ENCODE data around the gene GLT1D1. TPM values are rescaled to one million over a fixed set of nuclear protein-coding genes. Genes with fewer than 3 reads are reported as not detected.

Gene GLT1D1
- polyA plus RNA-seq, 1 donor, result 2.1 TPM

GRCh38 chr12:128914908-128915563 is 61.8 kb downstream of the GLT1D1 start:
- no peak for DNase-seq

- no peak for DNase-seq
Observed at GRCh38 chr12:128916425-128916824, 63.1 kb downstream of the GLT1D1 start.

DNA sequence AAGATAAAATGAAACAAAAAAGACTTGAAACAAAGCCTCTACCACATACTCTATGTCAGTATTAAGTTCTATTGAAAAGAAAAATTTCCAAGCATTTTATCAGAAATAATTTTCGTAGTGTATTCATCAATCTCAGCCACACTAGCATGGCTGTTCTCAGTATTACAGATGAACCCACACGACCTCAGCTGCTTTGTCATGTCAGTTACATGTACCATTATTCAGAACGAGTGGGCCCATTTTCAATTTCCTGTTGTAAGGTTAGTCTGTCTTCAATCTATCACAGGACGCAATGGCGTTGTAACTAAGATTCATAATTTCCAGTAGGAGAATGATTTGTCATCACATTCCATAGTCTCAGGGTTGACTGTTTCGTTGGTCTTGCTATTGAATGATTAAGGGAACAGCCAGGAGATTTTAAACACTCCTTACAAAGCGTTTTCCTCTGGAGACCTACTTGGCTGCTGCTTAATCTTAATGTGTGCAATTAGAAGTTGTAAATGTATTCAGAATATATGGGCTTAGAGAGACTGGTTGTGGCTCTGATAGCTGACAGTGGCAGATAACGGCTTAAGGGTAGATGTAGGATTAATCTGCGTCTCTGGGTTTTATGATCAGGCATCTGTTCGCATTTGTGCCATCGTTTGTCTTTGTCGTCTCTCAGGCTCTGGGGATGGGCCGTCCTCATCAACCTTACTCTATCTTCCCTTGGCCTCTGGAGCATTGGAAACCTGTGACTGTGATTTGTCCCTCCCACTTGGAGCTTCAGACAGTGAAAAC is 65.4 kb downstream of the GLT1D1 start:
- no peak for DNase-seq

DNA sequence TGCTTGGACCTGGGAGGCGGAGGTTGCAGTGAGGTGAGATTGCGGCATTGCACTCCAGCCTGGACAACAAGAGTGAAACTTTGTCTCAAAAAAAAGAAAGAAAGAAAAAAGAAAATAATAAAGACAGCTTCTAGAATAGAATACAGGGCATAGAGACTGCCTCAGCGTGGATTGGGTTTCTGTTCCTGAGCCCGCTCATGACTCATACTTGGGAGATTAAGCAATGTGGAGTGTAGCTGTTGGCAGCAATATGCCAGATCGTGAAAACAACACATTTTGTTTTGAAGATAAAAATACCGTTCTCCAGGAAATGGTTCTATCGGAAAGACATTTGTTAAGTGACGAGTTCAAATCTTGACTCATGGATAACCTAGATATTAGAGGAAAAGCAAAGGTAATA is 67.2 kb downstream of the GLT1D1 start:
- DNase-seq, result no peak

DNA sequence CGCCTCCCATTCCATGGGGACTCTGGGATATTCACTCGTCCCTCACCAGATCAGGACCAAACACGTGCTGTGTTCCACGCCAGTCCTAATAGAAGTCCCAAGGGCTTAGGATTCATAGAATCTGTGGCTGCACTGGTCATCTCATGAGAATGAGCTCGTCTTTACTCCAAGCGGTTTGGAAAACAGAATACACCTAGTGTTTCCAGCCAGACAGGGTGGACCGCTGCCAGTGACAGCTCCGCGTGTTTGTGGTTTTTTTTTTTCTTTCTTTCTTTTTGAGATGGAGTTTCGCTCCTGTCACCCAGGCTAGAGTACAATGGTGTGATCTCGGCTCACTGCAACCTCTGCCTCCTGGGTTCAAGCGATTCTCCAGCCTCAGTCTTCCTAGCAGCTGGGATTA is 75.1 kb downstream of the GLT1D1 start:
- DNase-seq, result no peak

DNA sequence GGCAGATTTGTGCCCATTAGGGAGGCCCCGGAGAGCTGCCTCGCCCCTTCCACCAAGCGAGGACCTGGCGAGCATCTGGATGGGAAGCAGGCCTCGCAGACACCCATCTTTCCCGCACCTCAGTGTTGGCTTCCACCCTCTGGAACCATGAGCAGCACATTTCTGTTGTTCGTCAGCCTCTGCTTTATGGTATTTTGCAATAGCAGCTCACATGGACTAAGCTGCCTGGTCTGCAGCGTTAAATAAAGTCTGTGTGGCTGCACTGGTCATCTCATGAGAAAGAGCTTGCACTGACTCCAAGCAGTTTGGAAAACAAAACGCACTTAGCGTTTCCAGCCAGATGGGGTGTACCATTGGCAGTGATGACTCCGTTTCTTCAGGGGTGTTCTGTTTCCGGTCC is 75.8 kb downstream of the GLT1D1 start:
- DNase-seq, result no peak

DNA sequence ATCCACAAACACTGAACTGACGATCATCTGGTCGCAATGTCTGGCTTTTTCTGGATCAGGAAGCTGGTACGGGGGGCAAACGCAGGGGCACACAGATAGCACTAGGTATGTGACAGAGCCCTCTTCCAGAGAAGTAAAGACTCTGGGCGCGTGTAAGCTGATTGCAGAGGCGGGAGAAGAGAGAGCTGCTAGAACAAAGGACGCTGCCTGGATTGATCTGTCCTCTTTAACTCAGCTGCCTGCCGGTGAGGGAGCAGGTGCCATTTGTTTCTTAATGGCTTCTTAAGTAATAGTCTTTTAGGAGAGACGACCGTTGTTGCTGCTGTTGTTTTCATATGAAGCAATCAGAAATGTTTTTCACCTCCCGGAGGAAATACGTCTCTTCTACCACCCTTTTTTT is 77.3 kb downstream of the GLT1D1 start:
- DNase-seq, result no peak

DNA sequence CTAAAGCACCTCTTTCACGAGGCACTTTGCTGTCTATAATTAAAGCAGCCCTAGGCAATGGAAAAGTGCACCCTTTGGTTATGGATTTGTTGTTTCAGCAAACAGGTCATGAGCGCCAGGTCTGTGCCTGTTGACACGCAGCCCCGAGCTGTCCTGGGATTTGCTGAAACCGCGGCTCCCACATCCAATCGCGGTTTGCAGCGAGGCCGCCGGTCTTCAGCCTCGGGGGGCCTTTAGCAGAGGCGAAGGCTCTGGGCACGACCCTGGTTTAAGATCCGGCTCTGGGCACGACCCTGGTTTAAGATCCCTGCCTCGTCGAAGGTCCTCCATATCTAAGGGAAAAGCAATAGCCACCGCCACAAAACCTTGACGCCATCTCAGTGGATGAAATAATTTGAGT is 79.2 kb downstream of the GLT1D1 start:
- no peak for DNase-seq

- no peak for DNase-seq
Observed at GRCh38 chr12:128933039-128933438, 79.8 kb downstream of the GLT1D1 start.

GRCh38 chr12:128933926-128934325 is 80.6 kb downstream of the GLT1D1 start:
- DNase-seq, result no peak

DNA sequence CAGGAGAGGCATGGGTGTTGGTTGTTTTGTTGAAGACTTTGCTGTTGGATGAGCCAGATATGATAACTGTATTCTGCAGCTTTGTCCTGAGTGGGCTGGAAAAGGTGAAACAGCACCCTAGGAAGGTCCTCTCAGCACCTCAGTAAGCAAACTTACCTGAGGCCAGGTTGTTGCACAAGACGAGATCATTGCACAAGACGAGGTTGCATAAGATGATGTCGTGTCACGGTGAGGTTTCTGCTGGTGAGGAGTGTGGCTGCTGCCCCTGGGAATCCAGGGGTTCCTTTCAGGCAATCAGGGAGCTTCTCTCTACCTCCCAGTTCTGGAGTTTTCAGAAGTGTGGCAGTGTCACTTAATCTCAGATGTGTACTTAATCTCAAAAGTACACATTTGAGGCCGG is 85.6 kb downstream of the GLT1D1 start:
- no peak for DNase-seq

DNA sequence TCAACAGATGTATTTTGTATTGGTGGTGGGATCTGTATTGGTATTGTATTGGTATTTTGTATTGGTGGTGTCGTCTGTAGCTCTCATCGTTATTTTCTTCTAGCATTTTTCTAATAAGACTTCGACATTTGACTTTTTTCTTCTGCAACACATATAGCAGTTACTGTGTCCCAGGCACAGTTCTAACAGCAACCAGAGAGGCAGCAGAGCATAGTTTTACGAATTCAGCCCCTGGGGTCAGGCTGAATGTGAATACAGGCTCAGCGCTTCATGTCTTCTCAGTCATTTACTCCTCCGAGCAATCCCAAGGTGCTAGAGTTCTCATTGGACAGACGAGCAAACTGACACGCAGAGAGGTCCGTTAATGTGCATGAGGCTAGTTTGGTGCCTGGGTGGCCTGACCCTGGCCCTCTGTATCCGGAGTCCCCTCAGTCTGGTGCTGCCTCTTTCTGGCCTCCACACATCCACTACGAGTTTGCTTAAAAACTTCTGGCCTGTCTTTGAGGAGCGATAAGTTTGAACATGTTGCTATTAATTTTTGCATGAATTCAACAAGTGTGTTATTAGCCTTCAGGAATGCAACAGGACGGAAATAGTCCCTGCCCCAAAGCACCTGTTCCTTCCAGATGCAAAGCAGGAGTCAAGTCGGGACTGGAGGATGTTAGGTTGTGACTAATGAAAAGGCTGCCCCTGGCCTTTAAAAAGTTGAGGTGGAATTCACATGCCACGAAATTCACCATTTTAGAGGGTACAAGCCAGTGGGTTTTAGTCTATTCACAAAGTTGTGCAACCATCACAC is 87.0 kb downstream of the GLT1D1 start:
- no peak for DNase-seq

DNA sequence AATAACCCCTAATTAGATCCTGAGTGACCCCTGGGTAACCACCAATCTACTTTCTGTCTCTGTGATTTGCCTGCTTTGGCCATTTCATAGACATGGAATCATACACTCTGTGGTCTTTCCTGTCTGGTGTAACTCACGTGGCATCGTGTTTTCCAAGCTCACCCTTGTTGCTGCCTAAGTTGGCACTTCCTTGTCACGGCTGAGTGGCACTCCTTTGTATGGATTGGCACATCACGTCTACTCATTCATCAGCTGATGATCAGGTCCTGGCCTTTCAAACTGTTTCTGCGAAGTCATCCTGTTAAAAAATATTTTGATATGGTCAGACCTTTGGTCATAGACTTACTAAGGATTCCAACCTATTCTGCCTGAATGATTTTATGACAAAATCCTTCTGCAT is 87.7 kb downstream of the GLT1D1 start:
- DNase-seq, result no peak

GRCh38 chr12:128942960-128943477 is 89.7 kb downstream of the GLT1D1 start:
- DNase-seq, result no peak

- no peak for DNase-seq
Observed at GRCh38 chr12:128944956-128945355, 91.7 kb downstream of the GLT1D1 start.

- no peak for DNase-seq
Observed at GRCh38 chr12:128947209-128947608, 93.9 kb downstream of the GLT1D1 start.

GRCh38 chr12:128949086-128949485 is 95.8 kb downstream of the GLT1D1 start:
- no peak for DNase-seq

- DNase-seq, result no peak
Observed at GRCh38 chr12:128951448-128951847, 98.2 kb downstream of the GLT1D1 start.

GRCh38 chr12:128956755-128957154 is 103.5 kb downstream of the GLT1D1 start:
- no peak for DNase-seq

- no peak for DNase-seq
Observed at GRCh38 chr12:128959901-128960300, 106.6 kb downstream of the GLT1D1 start.

- no peak for DNase-seq
Observed at GRCh38 chr12:128961308-128961902, 108.1 kb downstream of the GLT1D1 start.

GRCh38 chr12:128961957-128962356 is 108.7 kb downstream of the GLT1D1 start:
- DNase-seq, result no peak
